Measurements from ENCODE around the gene CD164. TPM values are rescaled to one million over a fixed set of nuclear protein-coding genes. Genes with fewer than 3 reads are reported as not detected.
A peak's percentile ranks its signal among the peaks of the same experiment; 100 is the strongest.

The CD164 gene
- total RNA-seq (100 to 1,000 TPM; 142 to 192 (median 179) TPM), polyA plus RNA-seq (100 to 1,000 TPM; 154 to 186 (median 164) TPM)

DNA sequence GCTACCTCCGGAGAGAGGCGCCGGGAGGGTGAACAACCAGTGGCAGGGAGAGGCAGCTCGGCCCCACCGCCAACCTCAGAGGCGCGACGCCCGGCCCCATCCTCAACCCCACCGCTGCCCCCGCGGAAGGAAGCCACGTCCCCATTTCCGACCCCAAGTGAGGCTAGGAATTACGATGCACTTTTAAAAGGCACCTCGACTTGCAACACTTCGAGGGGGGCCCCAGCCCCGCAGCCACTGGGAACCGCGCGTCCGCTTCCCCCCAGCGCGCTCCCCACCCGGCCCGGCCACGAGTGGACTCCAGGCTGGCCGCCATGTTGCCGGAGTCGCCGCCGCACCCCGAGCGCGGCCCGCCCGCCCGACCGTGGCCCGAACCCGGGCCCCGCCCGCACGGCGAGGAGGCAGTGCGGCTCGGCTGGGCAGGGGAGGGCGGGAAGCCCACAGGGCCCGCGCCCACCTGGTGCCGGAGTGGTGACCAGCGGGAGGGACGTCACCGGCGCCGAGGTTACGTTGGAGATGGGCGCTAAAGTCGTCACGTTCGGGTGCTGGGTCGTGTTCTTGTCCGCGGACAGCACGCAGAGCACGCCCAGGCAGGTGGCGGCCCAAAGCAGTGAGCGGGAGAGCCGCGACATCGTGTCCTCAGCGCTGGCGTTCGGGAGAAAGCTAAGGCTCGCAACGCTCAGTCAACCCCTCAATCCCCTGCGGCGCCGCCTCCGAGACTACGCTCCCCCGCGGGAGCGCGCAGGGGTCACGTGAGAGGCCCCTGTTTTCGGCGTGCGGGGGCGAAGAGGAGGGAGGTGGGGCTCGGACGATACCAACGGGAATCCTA is at the start of gene CD164:
Gene CD164, minus strand, starts transcription at position 721 of the 829 bp plus-strand sequence. Its CDS starts 89 bp downstream, at position 632.
- Histone ChIP-seq H3K4me1 (peaks cover 0 to 41% (median 31%) of the 10 kb centered on the region in 4 donors), H3K4me3 (peak within 1 kb of the TSS; percentile 70 to 99 (median 92)), H3K9me3 (no peaks in the 10 kb centered on the region), H3K36me3 (peaks cover 0 to 12% (median 7%) of the 10 kb centered on the region in 4 donors), H3K27me3 (no peaks in the 10 kb centered on the region), H3K27ac (peak within 1 kb of the TSS; percentile 93 to 100 (median 99))
- TF ChIP-seq POLR2A (IDR thresholded peaks at IDR 0.05) (peak; percentile 93 to 98), POLR2AphosphoS5 (IDR thresholded peaks at IDR 0.05) (peak; percentile 98 to 99 (median 99)), EP300 (IDR thresholded peaks at IDR 0.05) (peak in 1 of 4 donors; percentile 21)
- TF ChIP-seq, protein P1, sequence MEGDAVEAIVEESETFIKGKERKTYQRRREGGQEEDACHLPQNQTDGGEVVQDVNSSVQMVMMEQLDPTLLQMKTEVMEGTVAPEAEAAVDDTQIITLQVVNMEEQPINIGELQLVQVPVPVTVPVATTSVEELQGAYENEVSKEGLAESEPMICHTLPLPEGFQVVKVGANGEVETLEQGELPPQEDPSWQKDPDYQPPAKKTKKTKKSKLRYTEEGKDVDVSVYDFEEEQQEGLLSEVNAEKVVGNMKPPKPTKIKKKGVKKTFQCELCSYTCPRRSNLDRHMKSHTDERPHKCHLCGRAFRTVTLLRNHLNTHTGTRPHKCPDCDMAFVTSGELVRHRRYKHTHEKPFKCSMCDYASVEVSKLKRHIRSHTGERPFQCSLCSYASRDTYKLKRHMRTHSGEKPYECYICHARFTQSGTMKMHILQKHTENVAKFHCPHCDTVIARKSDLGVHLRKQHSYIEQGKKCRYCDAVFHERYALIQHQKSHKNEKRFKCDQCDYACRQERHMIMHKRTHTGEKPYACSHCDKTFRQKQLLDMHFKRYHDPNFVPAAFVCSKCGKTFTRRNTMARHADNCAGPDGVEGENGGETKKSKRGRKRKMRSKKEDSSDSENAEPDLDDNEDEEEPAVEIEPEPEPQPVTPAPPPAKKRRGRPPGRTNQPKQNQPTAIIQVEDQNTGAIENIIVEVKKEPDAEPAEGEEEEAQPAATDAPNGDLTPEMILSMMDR (IDR thresholded peaks at IDR 0.05): no peak
- peak; percentile 97 for DNase-seq
- intact Hi-C loops (cut with DNase I): loop anchor here (1.0 to 10.0 kb wide), 5 partner anchors 101 to 1887 kb away; partner anchors contain the start of genes SESN1, SOBP and ZBTB24
- 0 to 1% methylated on average over 93 of the region's 93 CpGs for WGBS, 2 donors

DNA sequence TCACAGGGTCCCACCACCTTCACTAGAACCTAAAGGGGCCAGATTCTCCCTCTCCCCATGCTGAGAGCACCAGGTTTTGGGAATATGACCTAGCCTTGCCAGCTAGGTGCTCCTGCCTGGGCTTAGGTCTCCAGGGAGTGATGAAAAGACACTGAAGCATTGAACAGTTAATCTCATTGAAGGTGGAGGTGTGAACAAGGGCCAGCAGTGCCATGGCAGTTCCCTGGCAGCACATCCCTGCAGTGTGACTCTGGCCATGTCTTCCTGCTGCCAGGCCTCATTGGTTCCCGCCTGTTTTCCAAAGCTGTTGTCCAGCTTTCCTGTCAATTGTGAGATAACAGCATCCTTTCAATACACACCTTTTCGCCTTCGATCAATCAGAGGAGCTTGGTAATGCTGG is 47.2 kb upstream of the CD164 start:
- TF ChIP-seq EP300 (IDR thresholded peaks at IDR 0.05): no peak
- TF ChIP-seq POLR2AphosphoS5 (IDR thresholded peaks at IDR 0.05): no peak
- TF ChIP-seq, protein P1 (IDR thresholded peaks at IDR 0.05): no peak
- TF ChIP-seq POLR2A (IDR thresholded peaks at IDR 0.05): no peak
- WGBS, 2 donors: 93 to 97% methylated on average over 3 of the region's 3 CpGs
- Histone ChIP-seq H3K4me3 (no peak overlapping the region), H3K4me1 (peaks cover 0 to 12% (median 4%) of the 10 kb centered on the region in 4 donors), H3K36me3 (no peaks in the 10 kb centered on the region), H3K27ac (no peak overlapping the region), H3K9me3 (no peaks in the 10 kb centered on the region), H3K27me3 (no peaks in the 10 kb centered on the region)
- no peak for DNase-seq
- intact Hi-C loops (cut with DNase I): no loop called here

DNA sequence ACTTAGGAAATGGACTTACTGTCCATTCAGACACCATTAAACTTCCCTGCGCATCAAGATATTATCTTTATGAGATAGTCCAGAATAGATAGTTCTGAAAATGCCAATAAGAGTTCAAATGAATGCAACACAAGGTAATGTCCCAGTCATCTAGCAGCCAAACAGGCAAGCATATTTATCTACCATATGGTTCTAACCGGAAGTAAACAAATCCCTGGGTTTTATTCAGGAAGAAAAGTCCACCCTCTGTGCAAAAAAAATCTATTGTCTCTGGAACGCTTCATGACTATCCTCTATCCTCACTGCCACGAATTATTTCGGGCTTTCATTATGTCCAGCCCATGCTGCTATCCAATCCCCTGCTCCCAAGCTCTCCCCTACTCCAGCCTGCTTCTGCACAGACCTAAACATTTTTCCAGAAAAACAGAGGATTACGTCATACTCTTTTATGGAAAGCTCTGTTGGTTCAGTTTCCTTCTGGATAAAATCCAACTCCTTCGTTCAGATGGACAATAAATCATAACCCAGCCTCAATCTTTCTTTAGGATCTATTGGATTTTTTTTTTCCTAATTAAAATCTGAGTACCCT is 46.7 kb upstream of the CD164 start:
- no peak overlapping the region for H3K27ac ChIP-seq
- H3K4me1 ChIP-seq: peaks cover 0 to 12% (median 4%) of the 10 kb centered on the region in 4 donors
- TF ChIP-seq EP300 (IDR thresholded peaks at IDR 0.05) (no peak), POLR2A (IDR thresholded peaks at IDR 0.05) (no peak), POLR2AphosphoS5 (IDR thresholded peaks at IDR 0.05) (no peak)
- TF ChIP-seq, protein P1 (IDR thresholded peaks at IDR 0.05): no peak
- H3K9me3 ChIP-seq: no peaks in the 10 kb centered on the region
- intact Hi-C loops (cut with DNase I): no loop called here
- H3K36me3 ChIP-seq: no peaks in the 10 kb centered on the region
- no peaks in the 10 kb centered on the region for H3K27me3 ChIP-seq
- H3K4me3 ChIP-seq: no peak overlapping the region
- DNase-seq: no peak
- 21 to 47% methylated on average over 7 of the region's 7 CpGs for WGBS, 2 donors

DNA sequence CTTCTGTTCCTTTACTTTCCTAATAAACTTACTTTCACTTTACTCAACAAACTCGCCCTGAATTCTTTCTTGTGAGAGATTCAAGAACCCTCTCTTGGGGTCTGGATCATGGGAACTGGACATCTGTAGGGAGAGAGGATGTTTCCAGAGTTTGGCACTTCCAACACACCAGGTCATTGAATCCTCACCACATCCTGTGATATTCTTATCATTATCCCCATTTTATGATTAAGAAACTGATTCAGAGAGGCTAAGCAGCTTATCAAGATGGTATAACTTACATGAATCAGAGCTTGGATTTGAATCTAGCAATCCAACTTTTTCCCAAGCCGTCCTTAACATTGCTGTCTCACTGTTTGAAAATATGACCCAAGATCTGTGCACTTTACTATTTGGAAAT is 42.7 kb upstream of the CD164 start:
- 88 to 91% methylated on average over 2 of the region's 2 CpGs for WGBS, 2 donors
- H3K27me3 ChIP-seq: no peaks in the 10 kb centered on the region
- intact Hi-C loops (cut with DNase I): no loop called here
- no peaks in the 10 kb centered on the region for H3K36me3 ChIP-seq
- peaks cover 0 to 12% (median 4%) of the 10 kb centered on the region in 4 donors for H3K4me1 ChIP-seq
- no peak overlapping the region for H3K4me3 ChIP-seq
- no peaks in the 10 kb centered on the region for H3K9me3 ChIP-seq
- no peak for TF ChIP-seq POLR2A (IDR thresholded peaks at IDR 0.05)
- no peak overlapping the region for H3K27ac ChIP-seq
- no peak for DNase-seq

DNA sequence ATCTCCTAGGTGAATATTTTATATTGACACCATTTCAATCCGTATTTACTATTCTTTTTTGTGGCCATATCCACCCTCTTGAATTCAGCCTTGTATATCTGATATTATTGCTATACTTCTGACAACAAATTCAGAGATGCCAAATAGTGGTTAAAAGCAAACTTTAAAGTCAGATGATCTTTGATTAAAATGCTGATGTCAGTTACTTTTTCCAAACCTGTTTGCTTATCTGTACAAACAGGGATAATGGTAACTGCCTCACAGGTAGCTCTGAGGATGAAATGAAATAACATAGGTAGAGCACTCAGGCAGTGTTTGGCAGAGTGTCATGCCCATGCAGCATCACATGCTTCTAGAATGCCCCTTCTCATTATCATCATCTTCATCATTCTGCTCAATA is 38.9 kb upstream of the CD164 start:
- Histone ChIP-seq H3K27me3 (no peaks in the 10 kb centered on the region), H3K4me3 (no peak overlapping the region), H3K4me1 (no peaks in the 10 kb centered on the region), H3K36me3 (no peaks in the 10 kb centered on the region), H3K27ac (no peak overlapping the region), H3K9me3 (no peaks in the 10 kb centered on the region)
- intact Hi-C loops (cut with DNase I): no loop called here
- no peak for DNase-seq
- TF ChIP-seq, protein P1 (IDR thresholded peaks at IDR 0.05): no peak
- no peak for TF ChIP-seq POLR2AphosphoS5 (IDR thresholded peaks at IDR 0.05)
- 78 to 91% methylated on average over 1 of the region's 1 CpG for WGBS, 2 donors

Data from sigmoid colon (tissue), 7 donors.